Mucosa of stomach (tissue), 1 donor: Measurements from ENCODE around the gene POLR2I.

ENCODE experiments used
- H3K27me3 ChIP-seq: one replicate; pipeline ENCODE4 v1.7.0; 2013; ENCODE audit warnings: mild to moderate bottlenecking, low read length; ENCODE audit not compliant: control insufficient read depth, insufficient read depth
- H3K36me3 ChIP-seq: one replicate; pipeline ENCODE4 v1.7.0; 2013; ENCODE audit warnings: low read length; ENCODE audit not compliant: control insufficient read depth, insufficient read depth
- H3K4me1 ChIP-seq: one replicate; pipeline ENCODE4 v1.7.0; 2013; ENCODE audit warnings: mild to moderate bottlenecking, low read length; ENCODE audit not compliant: control insufficient read depth, insufficient read depth
- H3K4me3 ChIP-seq: one replicate; pipeline ENCODE4 v1.7.0; 2013; ENCODE audit warnings: low read length
- H3K9ac ChIP-seq: one replicate; pipeline ENCODE4 v1.7.0; 2013; ENCODE audit warnings: mild to moderate bottlenecking, low read length, moderate library complexity
- H3K9me3 ChIP-seq: one replicate; pipeline ENCODE4 v1.7.0; 2013; ENCODE audit warnings: mild to moderate bottlenecking, low read length, moderate library complexity; ENCODE audit not compliant: control insufficient read depth
- donor health status: Pancreatic carcinoma.

Gene POLR2I

DNA sequence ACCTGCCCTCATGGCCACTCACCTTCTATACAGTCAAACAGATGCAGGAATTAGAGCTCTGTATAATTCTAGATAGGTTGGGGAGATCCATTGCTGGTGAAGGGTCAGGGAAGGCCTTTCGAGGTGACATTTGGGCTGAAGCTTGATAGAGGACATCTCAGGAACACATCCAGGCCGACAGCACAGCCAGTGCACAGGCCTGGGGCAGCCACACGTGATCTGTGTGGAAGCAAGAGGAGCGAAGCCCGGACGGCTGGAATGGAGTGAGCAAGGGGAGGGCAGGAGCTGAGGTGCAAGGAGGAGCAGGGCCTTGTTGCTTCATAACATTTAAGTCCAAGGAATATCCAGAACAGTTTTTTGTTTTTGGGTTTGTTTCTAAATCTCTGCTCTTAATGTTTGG, 8.2 kb downstream of the POLR2I start:
- H3K36me3 ChIP-seq: no peaks in the 10 kb centered on the region

GRCh38 chr19:36103842-36104552, 10.7 kb downstream of the POLR2I start:
- Histone ChIP-seq H3K4me3 (no peak overlapping the region), H3K9me3 (no peaks in the 10 kb centered on the region), H3K36me3 (no peaks in the 10 kb centered on the region), H3K4me1 (no peaks in the 10 kb centered on the region), H3K27me3 (no peaks in the 10 kb centered on the region), H3K9ac (no peak overlapping the region)

More for the DNA sequence above, 8.2 kb downstream of the POLR2I start:
- no peak overlapping the region for H3K4me3 ChIP-seq
- no peaks in the 10 kb centered on the region for H3K4me1 ChIP-seq
- H3K9me3 ChIP-seq: no peaks in the 10 kb centered on the region
- H3K27me3 ChIP-seq: no peaks in the 10 kb centered on the region
- no peak overlapping the region for H3K9ac ChIP-seq

- H3K36me3 ChIP-seq: no peaks in the 10 kb centered on the region
- H3K9me3 ChIP-seq: no peaks in the 10 kb centered on the region
- H3K27me3 ChIP-seq: no peaks in the 10 kb centered on the region
- H3K4me1 ChIP-seq: no peaks in the 10 kb centered on the region
- no peak overlapping the region for H3K9ac ChIP-seq
- no peak overlapping the region for H3K4me3 ChIP-seq
These were observed 11.5 kb downstream of the POLR2I start for GRCh38 chr19:36103040-36103626.

DNA sequence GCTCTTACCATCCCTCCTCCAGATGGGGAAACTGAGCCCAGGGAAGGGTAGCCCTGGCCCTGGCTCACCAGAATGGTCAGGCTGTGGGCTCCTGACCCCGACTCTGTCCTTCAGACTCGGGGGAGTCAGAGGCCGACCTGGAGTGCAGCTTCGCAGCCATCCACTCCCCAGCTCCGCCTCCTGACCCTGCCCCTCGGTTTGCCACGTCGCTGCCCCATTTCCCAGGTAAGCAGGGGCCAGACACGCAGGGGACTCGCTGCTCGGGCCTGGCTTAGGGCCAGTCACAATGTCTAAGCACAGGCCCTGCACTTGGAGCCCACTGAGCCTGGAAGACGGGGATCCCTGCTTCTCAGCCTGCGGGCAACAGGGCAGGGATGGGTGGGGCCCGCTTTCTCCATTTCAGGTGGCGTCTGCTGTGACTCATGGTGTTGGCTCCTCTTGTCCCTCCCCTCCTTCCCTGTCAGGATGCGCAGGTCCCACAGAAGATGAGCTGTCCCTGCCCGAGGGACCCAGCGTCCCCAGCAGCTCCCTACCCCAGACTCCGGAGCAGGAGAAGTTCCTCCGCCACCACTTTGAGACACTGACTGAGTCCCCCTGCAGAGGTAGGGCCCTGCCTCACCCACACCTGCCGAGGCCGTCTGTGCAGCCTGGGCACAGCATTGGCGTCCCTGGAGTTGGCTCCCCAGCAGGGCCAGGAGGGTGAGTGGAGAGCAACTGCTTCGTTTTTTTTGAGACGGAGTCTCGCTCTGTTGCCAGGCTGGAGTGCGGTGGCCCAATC, 12.9 kb downstream of the POLR2I start:
- H3K4me3 ChIP-seq: no peak overlapping the region
- no peaks in the 10 kb centered on the region for H3K4me1 ChIP-seq
- no peaks in the 10 kb centered on the region for H3K36me3 ChIP-seq
- no peaks in the 10 kb centered on the region for H3K9me3 ChIP-seq
- no peak overlapping the region for H3K9ac ChIP-seq
- H3K27me3 ChIP-seq: no peaks in the 10 kb centered on the region

DNA sequence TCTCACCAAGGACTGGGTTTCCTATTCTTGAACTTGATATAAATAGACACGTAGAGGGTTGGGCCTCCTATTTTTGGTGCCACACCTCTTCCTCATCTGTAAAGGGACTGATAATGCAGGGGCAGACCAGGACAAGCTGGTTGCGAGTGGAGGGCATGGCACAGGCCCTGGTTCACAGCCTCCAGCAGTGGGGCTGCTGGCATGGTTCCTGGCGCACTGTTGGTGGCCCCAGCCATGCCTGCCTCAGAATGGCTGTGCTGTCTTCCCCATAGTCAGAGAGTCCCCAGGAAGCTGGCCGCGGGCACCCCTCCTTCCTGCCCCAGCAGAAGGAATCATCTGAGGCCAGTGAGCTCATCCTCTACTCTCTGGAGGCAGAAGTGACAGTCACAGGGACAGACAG, 14.2 kb downstream of the POLR2I start:
- no peaks in the 10 kb centered on the region for H3K27me3 ChIP-seq
- no peak overlapping the region for H3K9ac ChIP-seq
- no peaks in the 10 kb centered on the region for H3K9me3 ChIP-seq
- H3K4me3 ChIP-seq: no peak overlapping the region
- H3K4me1 ChIP-seq: no peaks in the 10 kb centered on the region
- no peaks in the 10 kb centered on the region for H3K36me3 ChIP-seq

DNA sequence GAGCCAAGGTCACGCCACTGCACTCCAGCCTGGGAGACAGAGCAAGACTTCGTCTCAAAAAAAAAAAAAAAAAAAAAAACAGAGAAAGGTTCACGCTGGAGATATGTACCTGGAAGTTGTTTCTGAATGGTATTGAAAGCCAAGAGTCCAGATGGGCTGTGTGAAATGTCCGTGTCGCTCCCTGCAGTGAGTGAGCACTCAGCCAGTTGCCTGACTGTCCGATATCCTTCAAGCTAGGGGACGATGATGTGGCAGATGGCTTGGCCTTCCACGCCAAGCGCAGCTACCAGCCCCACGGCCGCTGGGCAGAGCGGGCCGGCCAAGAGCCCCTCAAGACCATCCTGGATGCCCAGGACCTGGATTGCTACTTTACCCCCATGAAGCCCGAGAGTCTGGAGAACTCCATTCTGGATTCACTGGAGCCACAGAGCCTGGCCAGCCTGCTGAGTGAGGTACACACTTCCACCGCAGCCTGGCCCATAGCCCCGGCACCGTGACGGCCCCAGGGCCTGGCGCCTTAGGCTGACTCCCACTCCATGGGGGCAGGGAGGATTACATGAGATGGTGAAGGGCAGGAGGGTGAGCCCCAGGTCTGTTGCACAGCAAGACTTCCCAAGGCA, 15.4 kb downstream of the POLR2I start:
- no peak overlapping the region for H3K4me3 ChIP-seq
- H3K27me3 ChIP-seq: no peaks in the 10 kb centered on the region
- H3K36me3 ChIP-seq: no peaks in the 10 kb centered on the region
- H3K9me3 ChIP-seq: no peaks in the 10 kb centered on the region
- no peaks in the 10 kb centered on the region for H3K4me1 ChIP-seq
- H3K9ac ChIP-seq: no peak overlapping the region

DNA sequence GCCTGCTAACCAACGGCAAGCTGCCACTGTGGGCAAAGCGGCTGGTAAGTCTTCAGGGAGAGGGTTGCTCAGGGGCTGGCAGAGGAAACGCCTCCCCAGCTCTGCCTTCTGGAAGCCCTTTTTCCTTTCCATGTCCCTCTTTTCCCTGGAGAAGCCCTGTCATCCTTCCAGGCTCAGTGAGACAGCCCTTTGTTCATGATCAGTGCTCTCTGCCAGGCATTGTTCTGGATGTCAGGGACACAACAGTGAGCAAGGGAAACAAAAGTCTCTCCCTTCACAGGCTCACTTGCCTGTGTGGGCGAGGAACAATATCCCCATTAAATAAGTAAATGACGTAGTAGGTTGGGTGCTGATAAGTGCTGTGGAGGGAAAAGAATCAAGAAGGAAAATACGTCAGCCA, 17.6 kb downstream of the POLR2I start:
- H3K36me3 ChIP-seq: no peaks in the 10 kb centered on the region
- H3K4me1 ChIP-seq: no peaks in the 10 kb centered on the region
- no peak overlapping the region for H3K4me3 ChIP-seq
- H3K9ac ChIP-seq: no peak overlapping the region
- H3K27me3 ChIP-seq: no peaks in the 10 kb centered on the region
- no peaks in the 10 kb centered on the region for H3K9me3 ChIP-seq

DNA sequence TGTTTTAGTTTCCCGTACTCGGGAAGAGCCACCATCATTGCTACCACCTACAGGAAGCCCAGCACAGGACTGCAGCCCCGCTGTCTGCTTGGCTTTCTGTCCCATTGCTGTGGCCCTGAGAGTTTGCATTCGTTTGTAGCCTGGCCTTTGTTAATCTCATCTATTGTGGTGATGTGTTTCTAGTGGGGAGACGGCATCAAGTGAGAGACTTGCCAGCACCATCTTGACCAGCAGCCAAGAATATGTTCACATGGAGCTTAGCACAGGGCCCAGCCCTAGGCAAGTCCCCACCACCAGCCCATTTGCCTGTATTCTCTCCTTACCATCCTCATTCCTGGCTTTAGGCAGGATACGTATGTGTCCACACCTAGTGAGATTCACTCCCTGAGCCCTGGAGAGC, 21.0 kb downstream of the POLR2I start:
- no peaks in the 10 kb centered on the region for H3K27me3 ChIP-seq
- no peaks in the 10 kb centered on the region for H3K4me1 ChIP-seq
- H3K4me3 ChIP-seq: no peak overlapping the region
- no peaks in the 10 kb centered on the region for H3K36me3 ChIP-seq
- H3K9ac ChIP-seq: no peak overlapping the region
- no peaks in the 10 kb centered on the region for H3K9me3 ChIP-seq

GRCh38 chr19:36093146-36093662, 21.5 kb downstream of the POLR2I start:
- Histone ChIP-seq H3K4me1 (no peaks in the 10 kb centered on the region), H3K9me3 (no peaks in the 10 kb centered on the region), H3K36me3 (no peaks in the 10 kb centered on the region), H3K9ac (no peak overlapping the region), H3K27me3 (no peaks in the 10 kb centered on the region), H3K4me3 (no peak overlapping the region)

DNA sequence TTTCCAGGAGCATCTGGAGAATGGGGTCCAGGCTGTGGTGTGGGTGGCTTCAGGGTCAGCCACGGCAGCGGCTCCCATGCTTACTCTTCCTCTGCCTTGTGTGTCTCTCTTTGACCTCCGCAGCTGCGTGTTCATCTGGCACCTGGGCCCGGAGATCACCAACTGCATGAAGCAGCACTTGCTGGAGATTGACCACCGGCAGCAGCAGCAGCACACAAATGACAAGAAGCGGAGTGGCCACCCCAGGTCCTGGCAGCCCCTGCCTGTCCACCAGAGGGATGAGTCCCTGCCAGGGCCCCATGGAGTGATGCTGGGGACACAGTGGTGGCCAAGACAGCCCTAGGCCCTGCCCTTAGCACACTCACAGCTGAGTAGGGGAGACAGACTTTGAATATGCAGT, 22.1 kb downstream of the POLR2I start:
- Histone ChIP-seq H3K9ac (no peak overlapping the region), H3K9me3 (no peaks in the 10 kb centered on the region), H3K4me3 (no peak overlapping the region), H3K27me3 (no peaks in the 10 kb centered on the region), H3K4me1 (no peaks in the 10 kb centered on the region), H3K36me3 (no peaks in the 10 kb centered on the region)

DNA sequence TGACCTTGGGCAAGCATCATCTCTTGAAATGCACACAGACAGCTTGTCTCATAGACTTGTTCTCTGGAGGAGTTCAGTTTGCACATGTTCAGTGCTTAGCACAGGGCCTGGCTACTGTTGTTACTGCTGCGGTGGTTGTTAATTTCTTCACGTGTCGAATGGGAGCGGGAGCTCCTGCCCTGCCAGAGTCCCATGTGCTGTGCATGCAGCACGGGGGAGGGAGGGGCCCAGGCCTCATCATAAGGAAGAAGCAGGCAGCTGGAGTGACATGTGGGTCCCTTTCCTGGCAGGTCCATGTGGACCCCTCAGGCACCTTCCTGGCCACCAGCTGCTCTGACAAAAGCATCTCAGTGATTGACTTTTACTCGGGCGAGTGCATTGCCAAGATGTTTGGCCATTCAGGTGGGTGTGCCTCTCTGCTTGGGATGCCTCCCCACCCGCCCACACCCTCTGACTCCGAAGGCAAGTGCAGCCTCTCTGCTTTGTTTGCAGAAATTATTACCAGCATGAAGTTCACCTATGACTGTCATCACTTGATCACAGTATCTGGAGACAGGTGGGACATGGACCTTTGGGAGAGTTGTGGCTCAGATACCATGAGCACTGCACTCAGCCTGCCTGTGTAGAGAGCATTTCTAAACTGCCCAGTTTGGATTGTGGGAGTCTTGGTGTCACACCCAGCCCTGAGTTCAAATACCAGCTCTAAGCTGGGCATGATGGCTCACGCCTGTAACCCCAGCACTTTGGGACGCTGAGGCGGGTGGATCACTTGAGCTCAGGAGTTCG, 23.6 kb downstream of the POLR2I start:
- Histone ChIP-seq H3K4me1 (no peaks in the 10 kb centered on the region), H3K27me3 (no peaks in the 10 kb centered on the region), H3K9me3 (no peaks in the 10 kb centered on the region), H3K36me3 (no peaks in the 10 kb centered on the region), H3K9ac (no peak overlapping the region), H3K4me3 (no peak overlapping the region)
